Prostate gland (tissue), 2 donors: ENCODE measurements around the gene ADGRB3. TPM values are rescaled to one million over a fixed set of nuclear protein-coding genes. Genes with fewer than 3 reads are reported as not detected.

Experiments
- DNase-seq: peaks from one replicate; pipeline ENCODE4 v3.0.0-alpha.2; 2019; ENCODE audit warnings: low spot score
- H3K27ac ChIP-seq, 2 donors: fragments of 200-600 bp; sonication (generic); 2 replicates each; pipeline ENCODE4 v1.5.1; 2017 to 2019
- H3K27me3 ChIP-seq: fragments of 200-600 bp; sonication (generic); replicated peaks from 2 replicates; pipeline ENCODE4 v1.5.1; 2019; ENCODE audit not compliant: insufficient read depth
- H3K36me3 ChIP-seq, 2 donors: fragments of 200-600 bp; sonication (generic); 1 replicate in 1 of 2; 2 replicates in 1 of 2; pipeline versions ENCODE4 v1.5.1 to v1.8.1; 2017 to 2019
- H3K4me1 ChIP-seq: fragments of 200-600 bp; sonication (generic); replicated peaks from 2 replicates; pipeline ENCODE4 v1.5.1; 2019
- H3K4me3 ChIP-seq, 2 donors: fragments of 200-600 bp; sonication (generic); 2 replicates each; pipeline ENCODE4 v1.5.1; 2017 to 2019
- H3K9me3 ChIP-seq: fragments of 200-600 bp; sonication (generic); 2 replicates; pipeline ENCODE4 v1.5.1; 2017
- CTCF ChIP-seq, 4 experiments: fragments of 200-600 bp in 2 of 4; fragments of 450-650 bp in 2 of 4; sonication (generic) in 2 of 4; IDR thresholded peaks; 1 replicate in 3 of 4; 2 replicates in 1 of 4; pipeline ENCODE4 v1.5.1; 2016 to 2019; ENCODE audit warnings: antibody characterized with exemption in 4 of 4, mild to moderate bottlenecking in 2 of 4, moderate library complexity in 2 of 4
- POLR2A ChIP-seq: fragments of 450-650 bp; IDR thresholded peaks from one replicate; pipeline ENCODE4 v1.6.1; 2016; ENCODE audit warnings: antibody characterized with exemption, mild to moderate bottlenecking
- POLR2AphosphoS5 ChIP-seq: sonication (generic); formaldehyde crosslinking; IDR thresholded peaks from one replicate; pipeline ENCODE4 v1.6.1; 2017; ENCODE audit warnings: antibody characterized with exemption
- WGBS: methylation state at CpG from one replicate; pipeline ENCODE4 v1.1.5; 2018; 5-methylcytosine and 5-hydroxymethylcytosine counted together
- intact Hi-C: fragments of 100-400 bp; cut with DNase I; formaldehyde crosslinking; loops from one replicate; pipeline ENCODE4 v1.14.2; 2022
- total RNA-seq, 2 donors: library from RNA; depleted of rRNA; stranded (reverse); fragments of >200 nt; gene quantifications; one replicate each; pipeline ENCODE4 v1.1.0, GENCODE V29; 2016

ADGRB3 gene
- total RNA-seq, 2 donors from 2014 or later, result 0.59 to 3.1 TPM

- Histone ChIP-seq H3K4me3 (no peak overlapping the region), H3K27me3 (no peaks in the 10 kb centered on the region), H3K27ac (no peak overlapping the region), H3K4me1 (no peaks in the 10 kb centered on the region), H3K36me3 (no peaks in the 10 kb centered on the region), H3K9me3 (no peaks in the 10 kb centered on the region)
- WGBS, result 62% methylated on average over 3 of the region's 3 CpGs
- no peak for DNase-seq
- TF ChIP-seq POLR2AphosphoS5, result no peak
- TF ChIP-seq CTCF (IDR thresholded peaks at IDR 0.05), result no peak
- TF ChIP-seq POLR2A, result no peak
- intact Hi-C loops, result no loop called here
Observed at GRCh38 chr6:69026715-69027114, 391.6 kb downstream of the ADGRB3 start.

GRCh38 chr6:69027861-69028260 is 392.8 kb downstream of the ADGRB3 start:
- H3K9me3 ChIP-seq, result no peaks in the 10 kb centered on the region
- no peaks in the 10 kb centered on the region for H3K4me1 ChIP-seq
- 57% methylated on average over 1 of the region's 1 CpG for WGBS
- DNase-seq, result no peak
- H3K4me3 ChIP-seq, result no peak overlapping the region
- no peaks in the 10 kb centered on the region for H3K36me3 ChIP-seq
- intact Hi-C loops, result no loop called here
- TF ChIP-seq POLR2A (no peak), POLR2AphosphoS5 (no peak), CTCF (IDR thresholded peaks at IDR 0.05) (no peak)
- no peaks in the 10 kb centered on the region for H3K27me3 ChIP-seq
- no peak overlapping the region for H3K27ac ChIP-seq

GRCh38 chr6:69038841-69039240 is 403.8 kb downstream of the ADGRB3 start:
- intact Hi-C loops, result no loop called here
- Histone ChIP-seq H3K9me3 (no peaks in the 10 kb centered on the region), H3K4me1 (no peaks in the 10 kb centered on the region), H3K4me3 (no peak overlapping the region), H3K36me3 (no peaks in the 10 kb centered on the region), H3K27me3 (no peaks in the 10 kb centered on the region), H3K27ac (no peak overlapping the region)
- no peak for DNase-seq
- TF ChIP-seq POLR2A (no peak), CTCF (IDR thresholded peaks at IDR 0.05) (no peak), POLR2AphosphoS5 (no peak)

DNA sequence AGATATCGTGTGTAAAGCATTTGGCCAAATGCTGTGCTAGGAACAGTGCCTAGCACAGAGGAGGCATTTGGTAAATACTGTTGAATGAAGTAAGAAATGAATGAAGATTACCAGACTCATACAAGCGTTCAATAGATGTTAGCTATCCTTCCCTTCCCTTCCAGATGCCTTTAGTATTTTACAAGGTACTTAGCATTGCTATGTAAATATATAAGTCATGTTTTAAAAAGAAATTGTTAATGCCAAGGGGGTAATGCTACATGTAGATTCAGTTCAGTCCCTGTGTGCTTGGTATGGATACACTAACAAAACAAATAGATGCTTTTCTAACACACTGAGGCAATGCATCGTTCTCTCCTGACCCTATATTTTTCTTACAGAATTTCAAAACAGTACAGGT is 407.2 kb downstream of the ADGRB3 start:
- no peak for DNase-seq
- TF ChIP-seq POLR2A (no peak), POLR2AphosphoS5 (no peak), CTCF (IDR thresholded peaks at IDR 0.05) (no peak)
- no peak overlapping the region for H3K4me3 ChIP-seq
- intact Hi-C loops, result no loop called here
- H3K36me3 ChIP-seq, result no peaks in the 10 kb centered on the region
- no peak overlapping the region for H3K27ac ChIP-seq
- H3K4me1 ChIP-seq, result no peaks in the 10 kb centered on the region
- WGBS, result 38% methylated on average over 3 of the region's 3 CpGs
- no peaks in the 10 kb centered on the region for H3K9me3 ChIP-seq
- H3K27me3 ChIP-seq, result no peaks in the 10 kb centered on the region

GRCh38 chr6:69044534-69044933 is 409.5 kb downstream of the ADGRB3 start:
- H3K27me3 ChIP-seq, result no peaks in the 10 kb centered on the region
- H3K9me3 ChIP-seq, result no peaks in the 10 kb centered on the region
- DNase-seq, result no peak
- TF ChIP-seq POLR2A (no peak), CTCF (IDR thresholded peaks at IDR 0.05) (no peak), POLR2AphosphoS5 (no peak)
- intact Hi-C loops, result no loop called here
- no peak overlapping the region for H3K27ac ChIP-seq
- no peak overlapping the region for H3K4me3 ChIP-seq
- 38% methylated on average over 3 of the region's 3 CpGs for WGBS
- H3K4me1 ChIP-seq, result no peaks in the 10 kb centered on the region
- H3K36me3 ChIP-seq, result no peaks in the 10 kb centered on the region
